K562 (cell line): ENCODE measurements around the gene CALR3. TPM values are rescaled to one million over a fixed set of nuclear protein-coding genes. Genes with fewer than 3 reads are reported as not detected.

Experiments
- CBX2 ChIP-seq: fragments of 200-600 bp; sonication (generic); IDR thresholded peaks from one replicate; pipeline ENCODE4 v1.6.1; 2012; ENCODE audit warnings: mild to moderate bottlenecking, low read length, inconsistent platforms; ENCODE audit not compliant: insufficient read depth, poor library complexity, severe bottlenecking
- CC2D1A ChIP-seq: fragments of 450-650 bp; IDR thresholded peaks from 2 replicates; pipeline ENCODE4 v1.6.1; 2017; ENCODE audit warnings: mild to moderate bottlenecking
- NCOR1 ChIP-seq: fragments of 450-650 bp; IDR thresholded peaks from 2 replicates; pipeline ENCODE4 v1.6.1; 2016; ENCODE audit warnings: mild to moderate bottlenecking, moderate library complexity
- STAT5B ChIP-seq: fragments of 250-450 bp; sonication (Bioruptor Pico); IDR thresholded peaks from 2 replicates; pipeline ENCODE4 v1.8.0; 2021; ENCODE audit warnings: mild to moderate bottlenecking, inconsistent platforms
- ZNF324 ChIP-seq: fragments of 250-450 bp; sonication (Bioruptor Pico); IDR thresholded peaks from 2 replicates; pipeline ENCODE4 v1.4.0; 2020; ENCODE audit warnings: mild to moderate bottlenecking
- ZNF830 ChIP-seq: fragments of 250-450 bp; sonication (Bioruptor Pico); IDR thresholded peaks from 2 replicates; pipeline ENCODE4 v1.5.0; 2021; ENCODE audit warnings: mild to moderate bottlenecking
- polyA plus RNA-seq, 8 experiments: library from polyadenylated mRNA; depleted of rRNA in 4 of 8; stranded (reverse) in 5 of 8; unstranded in 3 of 8; fragments of >200 nt; fragmentation: Nextera tagmentation in 2 of 8; fragmentation: Illumina TruSeq in 1 of 8; extraction: Ambion mirVana in 2 of 8; extraction: Trizol in 1 of 8; gene quantifications; 2 replicates each; pipeline versions ENCODE4 v1.2.1 to v1.2.3, GENCODE V29; 2011 to 2014; ENCODE audit warnings: inconsistent platforms in 1 of 8, missing spikeins in 1 of 8
- total RNA-seq, 7 experiments: library from RNA; depleted of rRNA in 6 of 7; stranded (reverse); fragments of >200 nt in 6 of 7; fragmentation: Illumina TruSeq in 2 of 7; extraction: Trizol in 2 of 7; gene quantifications; 2 replicates each; pipeline versions ENCODE4 v1.2.1 to v1.2.3, GENCODE V29; 2011 to 2021; ENCODE audit warnings: low replicate concordance in 1 of 7
- TF ChIP-seq, protein P1 (sequence below), 2 experiments: fragments of 450-650 bp; conservative IDR thresholded peaks; 2 replicates each; pipeline ENCODE4 v1.6.1; 2017; ENCODE audit warnings: mild to moderate bottlenecking in 2 of 2, moderate library complexity in 2 of 2
- TF ChIP-seq, protein P2 (sequence below): IDR thresholded peaks from 3 replicates; pipeline ENCODE4 v1.6.1; 2011; ENCODE audit warnings: borderline replicate concordance, mild to moderate bottlenecking, moderate library complexity; ENCODE audit not compliant: insufficient read length; ENCODE audit errors: extremely low read depth

CALR3 gene
- total and polyA plus RNA-seq, 9 of the 15 experiments (the other 6 are each of a cell fraction or from before 2014, with no cell fraction given), result 0.15 to 0.41 (median 0.22) TPM; not detected in 4

DNA sequence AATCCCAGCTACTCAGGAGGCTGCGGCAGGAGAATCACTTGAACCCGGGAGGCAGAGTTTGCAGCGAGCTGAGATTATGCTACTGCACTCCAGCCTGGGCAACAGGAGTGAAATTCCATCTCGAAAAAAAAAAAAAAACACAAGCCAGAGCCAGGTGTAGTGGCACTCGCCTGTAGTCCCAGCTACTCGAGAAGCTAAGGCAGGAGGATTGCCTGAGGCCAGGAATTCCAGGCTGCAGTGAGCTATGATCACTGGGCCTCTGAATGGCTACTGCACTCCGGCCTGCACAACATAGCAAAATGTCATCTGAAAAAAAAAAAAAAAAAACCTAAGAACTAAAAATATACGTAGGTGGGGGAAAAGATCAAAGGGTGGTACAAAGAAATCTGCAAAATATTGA lies 43.6 kb downstream of the CALR3 start (continued):
- TF ChIP-seq, protein P1, sequence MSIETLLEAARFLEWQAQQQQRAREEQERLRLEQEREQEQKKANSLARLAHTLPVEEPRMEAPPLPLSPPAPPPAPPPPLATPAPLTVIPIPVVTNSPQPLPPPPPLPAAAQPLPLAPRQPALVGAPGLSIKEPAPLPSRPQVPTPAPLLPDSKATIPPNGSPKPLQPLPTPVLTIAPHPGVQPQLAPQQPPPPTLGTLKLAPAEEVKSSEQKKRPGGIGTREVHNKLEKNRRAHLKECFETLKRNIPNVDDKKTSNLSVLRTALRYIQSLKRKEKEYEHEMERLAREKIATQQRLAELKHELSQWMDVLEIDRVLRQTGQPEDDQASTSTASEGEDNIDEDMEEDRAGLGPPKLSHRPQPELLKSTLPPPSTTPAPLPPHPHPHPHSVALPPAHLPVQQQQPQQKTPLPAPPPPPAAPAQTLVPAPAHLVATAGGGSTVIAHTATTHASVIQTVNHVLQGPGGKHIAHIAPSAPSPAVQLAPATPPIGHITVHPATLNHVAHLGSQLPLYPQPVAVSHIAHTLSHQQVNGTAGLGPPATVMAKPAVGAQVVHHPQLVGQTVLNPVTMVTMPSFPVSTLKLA (conservative IDR thresholded peaks at IDR 0.05), result no peak
- no peak for TF ChIP-seq CBX2
- no peak for TF ChIP-seq ZNF324 (CRISPR knock-in tag)
- TF ChIP-seq NCOR1, result no peak
- no peak for TF ChIP-seq ZNF830 (CRISPR knock-in tag)
- TF ChIP-seq, protein P2, sequence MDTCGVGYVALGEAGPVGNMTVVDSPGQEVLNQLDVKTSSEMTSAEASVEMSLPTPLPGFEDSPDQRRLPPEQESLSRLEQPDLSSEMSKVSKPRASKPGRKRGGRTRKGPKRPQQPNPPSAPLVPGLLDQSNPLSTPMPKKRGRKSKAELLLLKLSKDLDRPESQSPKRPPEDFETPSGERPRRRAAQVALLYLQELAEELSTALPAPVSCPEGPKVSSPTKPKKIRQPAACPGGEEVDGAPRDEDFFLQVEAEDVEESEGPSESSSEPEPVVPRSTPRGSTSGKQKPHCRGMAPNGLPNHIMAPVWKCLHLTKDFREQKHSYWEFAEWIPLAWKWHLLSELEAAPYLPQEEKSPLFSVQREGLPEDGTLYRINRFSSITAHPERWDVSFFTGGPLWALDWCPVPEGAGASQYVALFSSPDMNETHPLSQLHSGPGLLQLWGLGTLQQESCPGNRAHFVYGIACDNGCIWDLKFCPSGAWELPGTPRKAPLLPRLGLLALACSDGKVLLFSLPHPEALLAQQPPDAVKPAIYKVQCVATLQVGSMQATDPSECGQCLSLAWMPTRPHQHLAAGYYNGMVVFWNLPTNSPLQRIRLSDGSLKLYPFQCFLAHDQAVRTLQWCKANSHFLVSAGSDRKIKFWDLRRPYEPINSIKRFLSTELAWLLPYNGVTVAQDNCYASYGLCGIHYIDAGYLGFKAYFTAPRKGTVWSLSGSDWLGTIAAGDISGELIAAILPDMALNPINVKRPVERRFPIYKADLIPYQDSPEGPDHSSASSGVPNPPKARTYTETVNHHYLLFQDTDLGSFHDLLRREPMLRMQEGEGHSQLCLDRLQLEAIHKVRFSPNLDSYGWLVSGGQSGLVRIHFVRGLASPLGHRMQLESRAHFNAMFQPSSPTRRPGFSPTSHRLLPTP, result no peak
- no peak for TF ChIP-seq CC2D1A
- no peak for TF ChIP-seq STAT5B (CRISPR knock-in tag)
